HL-60/S4 treated with retinoic acid at 250 ng/mL for 4 days and 3 days (cell line): ENCODE results near the gene COX20.

Source experiments
- in situ Hi-C: fragments of 300-500 bp; cut with MboI; formaldehyde crosslinking; loops from 2 replicates; pipeline ENCODE4 v1.7.0; 2022; ENCODE audit warnings: low sequenced_read_pairs

COX20 gene

DNA sequence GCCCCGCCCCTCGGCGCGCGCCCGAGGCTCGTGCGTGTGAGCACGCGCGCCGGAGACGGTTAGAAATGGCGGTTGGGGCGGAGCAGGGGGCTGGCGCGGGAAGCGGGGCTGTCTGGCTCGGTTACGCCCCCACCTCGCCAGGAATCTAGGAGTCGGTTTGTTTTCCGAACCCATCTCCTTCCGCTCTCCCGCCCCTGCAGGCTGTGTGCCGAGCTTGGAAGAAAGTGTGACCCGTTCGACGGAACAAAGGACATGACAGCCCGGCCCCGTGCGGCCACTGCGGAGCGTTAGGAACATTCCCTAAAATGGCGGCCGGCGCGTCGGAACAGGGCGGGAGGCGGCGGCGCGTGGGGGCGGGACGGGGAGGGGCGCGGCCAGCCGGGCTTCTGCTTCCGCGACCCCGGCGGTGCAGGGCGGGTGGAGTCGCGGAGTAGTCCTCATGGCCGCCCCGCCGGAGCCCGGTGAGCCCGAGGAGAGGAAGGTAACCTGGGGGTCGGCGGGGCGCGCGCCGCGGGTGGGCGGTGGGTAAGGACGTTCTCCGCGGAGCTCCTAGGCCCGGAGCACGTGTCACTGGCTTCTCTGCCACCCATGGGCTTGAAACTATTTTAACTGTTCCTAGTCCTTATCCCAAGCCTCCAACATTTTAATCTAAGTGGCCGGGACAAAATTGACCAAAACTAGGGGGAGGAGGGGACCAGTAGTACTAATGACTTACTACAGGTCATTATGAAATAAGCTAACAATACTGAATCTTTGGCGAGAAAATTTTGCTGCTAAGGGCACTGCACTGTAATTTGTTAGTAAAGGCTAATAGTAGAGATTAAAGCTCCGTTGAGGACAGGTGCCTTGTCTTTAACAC is at the start of gene COX20:
COX20 (plus strand) TSS at position 383 of the 859 bp plus-strand sequence; CDS start at position 440, 57 bp downstream.
- in situ Hi-C loops = no loop called here

DNA sequence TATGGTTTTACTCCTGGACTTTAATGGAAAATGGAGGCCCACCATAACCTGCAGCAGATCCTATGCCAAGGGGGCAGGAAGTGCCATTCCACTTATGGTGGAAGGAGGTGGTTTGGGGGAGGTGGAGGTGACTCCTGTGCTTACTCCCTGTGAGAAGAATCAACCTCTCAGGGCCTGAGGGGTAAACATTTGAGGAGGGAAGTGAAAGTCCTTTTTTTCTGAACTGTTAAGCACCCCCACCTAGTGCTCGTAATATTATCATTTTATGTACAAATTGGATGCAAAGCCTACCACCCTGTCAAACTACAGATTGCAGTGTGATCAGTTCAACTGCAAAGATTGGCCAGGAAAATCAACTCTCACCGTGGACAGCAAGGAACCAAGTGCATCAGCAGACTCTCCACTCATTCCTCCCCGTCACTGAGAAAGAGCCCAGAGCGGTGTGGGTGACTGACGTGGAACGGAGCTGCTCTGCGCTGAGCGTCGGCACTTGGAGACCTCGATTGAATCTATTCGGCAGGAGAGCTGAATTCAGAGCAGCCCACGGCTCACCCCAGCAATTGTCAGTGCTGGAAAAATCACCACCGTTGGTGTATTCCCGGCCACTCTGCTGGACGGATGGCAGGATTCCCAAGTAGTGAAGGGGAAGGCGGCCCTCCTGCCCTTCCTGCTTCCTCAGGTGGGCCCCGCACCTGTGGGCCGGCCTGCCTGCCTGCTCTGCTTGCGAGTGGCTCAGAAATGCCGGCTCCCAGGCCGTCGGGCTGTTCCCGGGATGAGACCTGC is 46.8 kb upstream of the COX20 start:
- in situ Hi-C loops = no loop called here

GRCh38 chr1:244789276-244789580 is 46.2 kb upstream of the COX20 start:
- in situ Hi-C loops = no loop called here

DNA sequence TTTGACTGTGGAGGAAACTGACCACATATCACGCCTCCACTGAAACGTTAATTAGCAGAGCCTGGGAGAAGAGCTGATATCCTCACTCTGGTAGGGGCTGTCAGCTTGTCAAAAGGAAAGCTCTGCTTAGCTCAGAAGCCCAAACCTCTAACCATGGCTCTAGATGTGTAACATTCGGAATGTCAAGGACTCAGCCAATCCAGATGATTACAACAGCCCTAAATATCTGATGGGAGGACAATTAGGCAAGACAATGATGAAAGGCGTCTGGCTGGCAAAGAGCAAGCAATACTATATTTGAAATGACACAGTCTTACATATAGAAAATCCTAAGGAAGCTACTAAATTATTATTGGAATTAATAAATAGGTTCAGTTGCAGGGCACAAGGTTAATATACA is 45.7 kb upstream of the COX20 start:
- in situ Hi-C loops = loop anchor here (10.0 kb wide), 1 partner anchor 185 kb away; no protein-coding TSS in a partner anchor

GRCh38 chr1:244791061-244791460 is 44.4 kb upstream of the COX20 start:
- in situ Hi-C loops = loop anchor here (10.0 kb wide), 1 partner anchor 186 kb away; no protein-coding TSS in a partner anchor

GRCh38 chr1:244792188-244792850 is 43.1 kb upstream of the COX20 start:
- in situ Hi-C loops = loop anchor here (10.0 kb wide), 1 partner anchor 188 kb away; no protein-coding TSS in a partner anchor

- in situ Hi-C loops = loop anchor here (10.0 kb wide), 1 partner anchor 189 kb away; no protein-coding TSS in a partner anchor
Measured at GRCh38 chr1:244794071-244794470, 41.4 kb upstream of the COX20 start.

GRCh38 chr1:244794516-244794915 is 40.9 kb upstream of the COX20 start:
- in situ Hi-C loops = loop anchor here (10.0 kb wide), 1 partner anchor 190 kb away; no protein-coding TSS in a partner anchor

DNA sequence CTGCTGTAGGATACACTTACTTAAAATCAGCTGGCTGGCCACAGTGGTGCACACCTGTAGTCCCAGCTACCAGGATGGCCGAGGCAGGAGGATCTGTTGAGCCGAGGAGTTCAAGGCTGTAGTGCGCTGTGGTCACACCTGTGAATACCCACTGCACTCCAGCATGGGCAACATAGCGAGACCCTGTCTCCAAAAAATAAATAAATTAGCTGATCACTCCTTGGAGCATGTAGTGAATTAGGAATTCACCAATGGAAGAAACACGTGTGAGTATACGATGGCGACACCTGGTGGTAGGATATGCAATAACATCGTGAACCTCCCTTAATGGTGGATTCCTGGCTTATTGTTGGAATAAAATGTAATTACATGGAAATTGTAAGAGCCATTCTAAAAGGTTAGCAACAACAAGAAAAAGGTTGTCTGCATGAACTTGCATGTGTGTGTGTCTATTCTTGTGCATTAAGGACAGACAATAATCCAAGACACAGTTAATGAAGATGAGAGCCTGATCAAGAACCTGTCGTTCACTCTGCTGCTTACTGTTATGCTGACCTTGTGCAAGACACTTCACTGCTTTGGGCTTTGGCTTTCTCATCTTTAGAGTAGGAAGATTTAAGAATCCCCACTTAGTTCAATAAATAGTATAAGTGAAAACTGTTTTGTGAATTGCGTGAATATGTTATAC is 38.6 kb upstream of the COX20 start:
- in situ Hi-C loops = loop anchor here (10.0 kb wide), 1 partner anchor 192 kb away; no protein-coding TSS in a partner anchor

DNA sequence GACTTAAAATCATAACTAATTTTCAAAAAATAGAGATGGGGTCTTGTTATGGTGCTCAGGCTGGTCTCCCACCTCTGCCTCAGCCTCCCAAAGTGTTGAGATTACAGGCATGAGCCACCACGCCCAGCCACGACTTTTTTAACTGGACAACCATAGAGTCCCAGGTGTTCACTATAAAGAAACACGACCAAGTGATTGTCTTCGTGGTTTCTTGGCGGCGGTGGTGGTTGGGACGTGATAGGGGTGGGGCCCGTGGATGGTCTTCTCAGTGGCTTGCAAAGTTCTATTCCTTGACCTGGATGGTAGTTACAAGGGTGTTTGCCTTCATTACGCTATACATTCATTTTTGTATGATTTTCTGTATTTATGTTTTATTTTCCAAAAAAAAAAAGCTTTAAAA is 34.6 kb upstream of the COX20 start:
- in situ Hi-C loops = loop anchor here (10.0 kb wide), 1 partner anchor 244 kb away; no protein-coding TSS in a partner anchor

GRCh38 chr1:244801246-244801645 is 34.2 kb upstream of the COX20 start:
- in situ Hi-C loops = loop anchor here (10.0 kb wide), 1 partner anchor 244 kb away; no protein-coding TSS in a partner anchor

GRCh38 chr1:244802041-244802440 is 33.4 kb upstream of the COX20 start:
- in situ Hi-C loops = loop anchor here (10.0 kb wide), 1 partner anchor 243 kb away; no protein-coding TSS in a partner anchor

GRCh38 chr1:244802556-244803239 is 32.8 kb upstream of the COX20 start:
- in situ Hi-C loops = loop anchor here (10.0 kb wide), 1 partner anchor 242 kb away; no protein-coding TSS in a partner anchor

GRCh38 chr1:244804841-244805240 is 30.6 kb upstream of the COX20 start:
- in situ Hi-C loops = loop anchor here (10.0 kb wide), 1 partner anchor 240 kb away; no protein-coding TSS in a partner anchor

DNA sequence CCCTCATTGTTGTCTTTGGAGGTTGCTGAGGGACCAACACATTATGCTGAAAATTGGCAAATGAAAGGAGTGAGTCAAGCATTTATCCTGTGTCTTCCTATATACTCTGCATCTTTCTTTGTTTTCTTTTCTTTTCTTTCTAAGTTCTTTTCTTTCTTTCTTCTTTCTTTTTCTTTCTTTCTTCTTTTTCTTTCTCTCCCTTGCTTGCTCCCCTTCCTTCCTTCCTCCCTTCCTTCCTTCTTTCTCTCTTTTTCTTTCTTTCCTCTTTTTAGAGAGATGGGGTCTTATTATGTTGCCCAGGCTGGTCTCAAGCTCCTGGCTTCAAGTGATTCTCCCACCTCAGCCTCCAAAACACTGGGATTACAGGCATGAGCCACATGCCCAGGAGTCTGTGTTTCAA is 28.3 kb upstream of the COX20 start:
- in situ Hi-C loops = loop anchor here (10.0 kb wide), 1 partner anchor 238 kb away; no protein-coding TSS in a partner anchor

DNA sequence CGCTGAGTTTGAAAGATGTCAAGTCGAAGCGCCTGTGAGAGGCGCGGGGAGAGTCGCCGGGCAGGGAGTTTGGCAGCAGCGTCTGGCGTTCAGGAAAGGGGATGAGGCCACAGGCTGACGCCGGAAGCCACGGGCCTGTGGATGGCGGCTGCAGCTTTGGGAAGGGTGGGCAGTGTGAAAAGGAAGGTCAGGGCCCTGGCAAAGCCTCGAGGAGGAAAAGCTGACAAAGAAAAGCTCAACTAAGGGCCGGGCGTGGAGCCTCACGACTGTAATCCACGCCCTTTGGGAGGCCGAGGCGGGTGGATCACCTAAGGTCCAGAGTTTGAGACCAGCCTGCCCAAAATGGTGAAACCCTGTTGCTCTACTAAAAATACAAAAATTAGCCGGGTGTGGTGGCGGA is 25.2 kb upstream of the COX20 start:
- in situ Hi-C loops = no loop called here

- in situ Hi-C loops = no loop called here
Measured at GRCh38 chr1:244813327-244813726, 22.1 kb upstream of the COX20 start.

DNA sequence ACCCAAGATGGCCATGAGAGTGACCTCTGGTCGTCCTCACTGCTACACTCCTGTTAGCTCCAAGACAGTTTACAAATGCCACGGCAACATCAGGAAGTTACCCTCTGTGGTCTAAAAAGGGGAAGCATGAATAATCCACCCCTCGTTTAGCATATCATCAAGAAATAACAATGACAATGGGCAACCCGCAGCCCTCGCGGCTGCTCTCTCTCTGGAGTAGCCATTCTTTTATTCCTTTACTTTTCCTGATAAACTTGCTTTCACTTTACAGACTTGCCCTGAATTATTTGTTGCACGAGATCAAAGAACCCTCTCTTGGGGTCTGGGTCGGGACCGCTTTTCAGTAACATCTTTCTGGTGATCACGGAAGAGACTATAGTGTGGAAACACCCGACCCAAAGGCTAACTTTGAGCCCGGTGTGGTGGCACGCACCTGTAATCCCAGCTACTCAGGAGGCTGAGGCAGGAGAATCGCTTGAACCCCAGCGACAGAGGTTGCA is 19.8 kb upstream of the COX20 start:
- in situ Hi-C loops = no loop called here

GRCh38 chr1:244817415-244817894 is 18.0 kb upstream of the COX20 start:
- in situ Hi-C loops = no loop called here
